WTC11 (cell line): ENCODE data around the gene SELENOW. TPM values are rescaled to one million over a fixed set of nuclear protein-coding genes. Genes with fewer than 3 reads are reported as not detected.

Experiments
- ATAC-seq: fragments of 200-7000 bp; cut with Tn5 transposase; 2 replicates; pipeline ENCODE4 v1.10.0; 2021; ENCODE audit warnings: mild to moderate bottlenecking, moderate library complexity
- CTCF ChIA-PET: fragments of 300-600 bp; sonication (Branson Sonifier 250); formaldehyde crosslinking; loops from one replicate; lab custom pipeline; 2021; ENCODE audit warnings: antibody characterized with exemption; lab: Charles Lee
- POLR2A ChIA-PET: fragments of 350-600 bp; sonication (Branson Sonifier 250); formaldehyde crosslinking; loops from one replicate; lab custom pipeline; 2021; ENCODE audit warnings: antibody characterized with exemption; lab: Charles Lee
- DNase-seq: peaks from one replicate; pipeline ENCODE4 v3.0.0; 2021; ENCODE audit warnings: low spot score
- H3K27ac Mint-ChIP-seq: 2 replicates; pipeline ENCODE4 v1.8.0; 2021; ENCODE audit warnings: mixed read lengths
- H3K27me3 Mint-ChIP-seq: 2 replicates; pipeline ENCODE4 v1.8.0; 2021; ENCODE audit warnings: low read depth, mild to moderate bottlenecking, moderate library complexity, mixed read lengths
- H3K36me3 Mint-ChIP-seq: 2 replicates; pipeline ENCODE4 v1.8.0; 2021; ENCODE audit warnings: mixed read lengths
- H3K4me1 Mint-ChIP-seq: 2 replicates; pipeline ENCODE4 v1.8.0; 2022; ENCODE audit warnings: mixed read lengths
- H3K4me3 Mint-ChIP-seq: 2 replicates; pipeline ENCODE4 v1.8.0; 2021; ENCODE audit warnings: mild to moderate bottlenecking, moderate library complexity, mixed read lengths
- H3K9me3 Mint-ChIP-seq: 2 replicates; pipeline ENCODE4 v1.8.0; 2021; ENCODE audit warnings: mixed read lengths
- AR ChIP-seq: fragments of 250-450 bp; sonication (Bioruptor Pico); IDR thresholded peaks from 2 replicates; pipeline ENCODE4 v1.9.0; 2021; ENCODE audit warnings: mild to moderate bottlenecking
- CTCF ChIP-seq: fragments of 200-600 bp; IDR thresholded peaks from 2 replicates; pipeline ENCODE4 v1.8.0; 2022; ENCODE audit warnings: antibody characterized with exemption
- GTF2I ChIP-seq: fragments of 250-450 bp; sonication (Bioruptor Pico); conservative IDR thresholded peaks from 2 replicates; pipeline ENCODE4 v1.4.0; 2021; ENCODE audit warnings: mild to moderate bottlenecking
- HMGA2 ChIP-seq: fragments of 250-450 bp; sonication (Bioruptor Pico); IDR thresholded peaks from 2 replicates; pipeline ENCODE4 v1.4.0; 2021; ENCODE audit warnings: mild to moderate bottlenecking, moderate library complexity
- NFATC4 ChIP-seq: fragments of 250-450 bp; sonication (Bioruptor Pico); IDR thresholded peaks from 2 replicates; pipeline ENCODE4 v1.9.0; 2021; ENCODE audit warnings: mild to moderate bottlenecking
- TEAD4 ChIP-seq: sonication (generic); formaldehyde crosslinking; IDR thresholded peaks from 2 replicates; pipeline ENCODE4 v1.8.0; 2022; ENCODE audit warnings: mild to moderate bottlenecking, missing genetic modification reagents
- ZBTB43 ChIP-seq: sonication (generic); formaldehyde crosslinking; IDR thresholded peaks from 2 replicates; pipeline ENCODE4 v1.8.1; 2023; ENCODE audit warnings: mild to moderate bottlenecking, missing genetic modification reagents
- ZNF423 ChIP-seq: fragments of 250-450 bp; sonication (Bioruptor Pico); IDR thresholded peaks from 2 replicates; pipeline ENCODE4 v2.1.2; 2022; ENCODE audit warnings: mild to moderate bottlenecking, moderate library complexity
- total RNA-seq: library from RNA; stranded (reverse); gene quantifications from 3 replicates; pipeline ENCODE4 v1.2.3, GENCODE V29; 2021
- TF ChIP-seq, protein P1 (sequence below): sonication (generic); formaldehyde crosslinking; IDR thresholded peaks from 2 replicates; pipeline ENCODE4 v1.8.0; 2022; ENCODE audit warnings: mild to moderate bottlenecking, missing genetic modification reagents

The SELENOW gene
- total RNA-seq, 1 experiment from 2014 or later = 391 TPM

DNA sequence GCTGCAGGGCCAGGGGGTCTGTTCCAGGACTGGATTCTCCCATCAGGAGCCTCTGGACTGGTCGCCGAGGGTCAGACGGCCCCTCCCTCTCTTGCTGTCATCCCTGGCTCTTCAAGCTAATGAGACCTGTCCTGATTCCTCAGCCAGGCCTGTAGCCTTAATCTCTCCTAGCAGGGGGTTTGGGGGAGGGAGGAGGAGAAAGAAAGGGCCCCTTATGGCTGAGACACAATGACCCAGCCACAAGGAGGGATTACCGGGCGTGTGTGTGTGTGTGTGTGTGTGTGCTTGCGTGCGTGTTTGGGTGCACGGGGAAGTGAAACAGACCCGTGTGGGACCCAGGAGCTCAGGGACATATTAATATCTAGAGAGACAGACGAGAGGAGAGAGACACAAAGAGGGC is 41.4 kb downstream of the SELENOW start:
- TF ChIP-seq ZBTB43 (CRISPR knock-in tag) = peak; percentile 32; the same call in 1 of the 2 replicates
- TF ChIP-seq HMGA2 = no peak
- no peak for TF ChIP-seq TEAD4
- TF ChIP-seq, all 79 proteins: peak for 1
- peaks cover 4% of the 10 kb centered on the region; the same call in 1 of the 2 replicates for H3K9me3 Mint-ChIP-seq
- DNase-seq = no peak
- H3K36me3 Mint-ChIP-seq = 0 out of 2 replicates have a peak, but pooled peaks cover 2% of the 10 kb centered on the region
- POLR2A ChIA-PET = interaction anchor here (1.3 kb wide), 1 partner anchor 30 kb away, joined by 5 read pairs; no protein-coding TSS in a partner anchor
- H3K4me3 Mint-ChIP-seq = peak overlapping the region; percentile 41
- no peaks in the 10 kb centered on the region for H3K27me3 Mint-ChIP-seq
- peaks cover 34% of the 10 kb centered on the region for H3K4me1 Mint-ChIP-seq
- peak overlapping the region; percentile 73; the same call in 1 of the 2 replicates for H3K27ac Mint-ChIP-seq
- ATAC-seq = peak; percentile 85
- CTCF ChIA-PET = interaction anchor here (0.6 to 2.8 kb wide), 11 partner anchors 9 to 507 kb away, joined by 3 to 20 read pairs (median 4); partner anchors contain the start of gene EHD2

- Mint-ChIP-seq H3K36me3 (0 out of 2 replicates have a peak, but pooled peaks cover 2% of the 10 kb centered on the region), H3K4me1 (peaks cover 34% of the 10 kb centered on the region), H3K9me3 (peaks cover 4% of the 10 kb centered on the region; the same call in 1 of the 2 replicates), H3K4me3 (no peak overlapping the region), H3K27ac (0 out of 2 replicates have a peak overlapping the region, but pooled peaks have one; percentile 40), H3K27me3 (no peaks in the 10 kb centered on the region)
- TF ChIP-seq NFATC4 (CRISPR knock-in tag) = no peak
- TF ChIP-seq, protein P1, sequence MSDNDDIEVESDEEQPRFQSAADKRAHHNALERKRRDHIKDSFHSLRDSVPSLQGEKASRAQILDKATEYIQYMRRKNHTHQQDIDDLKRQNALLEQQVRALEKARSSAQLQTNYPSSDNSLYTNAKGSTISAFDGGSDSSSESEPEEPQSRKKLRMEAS = no peak
- no peak for DNase-seq
- ChIA-PET CTCF (interaction anchor here (0.6 to 2.8 kb wide), 10 partner anchors 8 to 507 kb away, joined by 3 to 20 read pairs (median 4); partner anchors contain the start of gene EHD2), POLR2A (interaction anchor here (0.7 to 1.3 kb wide), 2 partner anchors 29 to 42 kb away, joined by 4 to 5 read pairs; partner anchors contain the start of gene SELENOW)
- no peak for ATAC-seq
These were observed 41.9 kb downstream of the SELENOW start for GRCh38 chr19:47820410-47820809.

- CTCF ChIA-PET = interaction anchor here (0.5 to 2.8 kb wide), 5 partner anchors 22 to 48 kb away, joined by 3 to 20 read pairs (median 4); no protein-coding TSS in a partner anchor
- no peak within 1 kb of the TSS for H3K4me3 Mint-ChIP-seq
- peaks cover 4% of the 10 kb centered on the region; the same call in 1 of the 2 replicates for H3K9me3 Mint-ChIP-seq
- peaks cover 3% of the 10 kb centered on the region; the same call in 1 of the 2 replicates for H3K27me3 Mint-ChIP-seq
- peak; percentile 22 for ATAC-seq
- no peak for DNase-seq
- no peak within 1 kb of the TSS for H3K27ac Mint-ChIP-seq
- POLR2A ChIA-PET = interaction anchor here (0.6 kb wide), 1 partner anchor 20 kb away, joined by 6 read pairs; no protein-coding TSS in a partner anchor
- TF ChIP-seq CTCF = no peak
- TF ChIP-seq GTF2I = peak; percentile 80
- TF ChIP-seq, all 79 proteins: peak for 1
- 0 out of 2 replicates have a peak, but pooled peaks cover 2% of the 10 kb centered on the region for H3K36me3 Mint-ChIP-seq
- H3K4me1 Mint-ChIP-seq = peaks cover 34% of the 10 kb centered on the region
These were observed 43.0 kb downstream of the SELENOW start, which contains the start of gene CRX for GRCh38 chr19:47821460-47822020. Gene CRX (plus strand): TSS chr19:47821937. CDS start chr19:47834444, 12,507 bp downstream.

DNA sequence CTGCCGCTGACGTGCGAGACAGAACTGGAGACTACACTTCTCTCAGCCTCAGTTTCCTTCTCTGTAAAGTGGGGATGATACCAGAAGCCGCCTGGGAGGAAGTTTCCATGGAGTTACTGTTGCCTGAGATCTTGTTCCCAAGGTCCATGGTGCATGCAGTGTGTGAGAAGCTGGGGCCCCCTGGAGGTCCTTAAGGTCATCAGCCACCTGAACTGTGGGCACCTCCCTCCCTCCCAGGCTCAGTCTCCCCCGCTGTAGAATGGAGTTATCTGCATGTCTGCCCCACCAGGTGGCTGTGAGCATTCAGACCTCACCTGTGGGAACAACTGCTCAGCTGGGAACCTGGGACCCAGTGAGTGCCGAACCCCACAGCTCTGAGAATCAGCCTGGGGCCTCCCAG is 45.9 kb downstream of the SELENOW start:
- no peaks in the 10 kb centered on the region for H3K36me3 Mint-ChIP-seq
- POLR2A ChIA-PET = interaction anchor here (1.4 kb wide), 1 partner anchor 25 kb away, joined by 4 read pairs; no protein-coding TSS in a partner anchor
- H3K27me3 Mint-ChIP-seq = peaks cover 3% of the 10 kb centered on the region; the same call in 1 of the 2 replicates
- CTCF ChIA-PET = interaction anchor here (1.0 to 2.0 kb wide), 4 partner anchors 10 to 111 kb away, joined by 3 to 8 read pairs (median 4); partner anchors contain the start of gene EHD2
- H3K9me3 Mint-ChIP-seq = no peaks in the 10 kb centered on the region
- H3K4me1 Mint-ChIP-seq = peaks cover 39% of the 10 kb centered on the region
- DNase-seq = no peak
- ATAC-seq = peak; percentile 33
- TF ChIP-seq AR (CRISPR knock-in tag) = no peak
- TF ChIP-seq ZNF423 (CRISPR knock-in tag) = 0 out of 2 replicates have a peak, but pooled peaks have one; percentile 44
- no peak overlapping the region for H3K4me3 Mint-ChIP-seq
- H3K27ac Mint-ChIP-seq = no peak overlapping the region
